ENCODE measurements around the gene PIANP.

DNA sequence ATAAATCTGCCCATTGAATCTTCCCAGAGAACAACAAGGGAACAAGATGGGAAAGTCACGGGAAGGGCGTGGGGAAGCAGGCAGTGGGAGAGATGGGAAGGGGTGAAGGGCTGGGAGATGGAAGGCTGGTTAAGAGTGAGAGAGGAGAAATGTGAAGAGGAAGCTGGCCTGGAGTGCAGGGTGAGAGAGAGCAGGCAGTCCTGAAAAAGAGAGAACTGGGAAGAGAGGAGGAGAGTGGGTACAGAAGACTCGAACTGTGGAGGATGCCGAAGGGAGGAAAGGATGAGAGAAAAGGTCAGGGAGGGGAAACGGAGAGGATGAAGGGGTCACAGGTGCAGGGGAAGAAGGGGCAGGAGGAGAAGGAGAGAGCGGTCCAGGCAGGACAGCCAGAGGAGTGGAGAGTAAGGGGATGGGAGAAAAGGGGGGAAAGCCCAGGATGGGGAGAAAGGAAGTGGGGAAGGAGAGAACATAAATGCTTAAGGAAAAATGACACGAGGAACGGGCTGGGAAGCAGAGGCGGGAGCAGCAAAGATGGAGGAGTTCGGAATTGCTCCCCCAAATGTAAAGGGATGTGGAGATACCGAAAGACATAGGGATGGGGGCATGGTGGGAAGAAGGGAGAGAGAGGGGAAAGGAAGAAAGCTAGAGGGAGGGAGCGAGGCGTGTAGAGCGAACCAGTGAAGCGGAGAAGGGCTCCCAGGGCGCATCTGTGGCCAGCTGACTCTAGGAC, 1.2 kb downstream of the PIANP start:
- TF ChIP-seq, protein P1, sequence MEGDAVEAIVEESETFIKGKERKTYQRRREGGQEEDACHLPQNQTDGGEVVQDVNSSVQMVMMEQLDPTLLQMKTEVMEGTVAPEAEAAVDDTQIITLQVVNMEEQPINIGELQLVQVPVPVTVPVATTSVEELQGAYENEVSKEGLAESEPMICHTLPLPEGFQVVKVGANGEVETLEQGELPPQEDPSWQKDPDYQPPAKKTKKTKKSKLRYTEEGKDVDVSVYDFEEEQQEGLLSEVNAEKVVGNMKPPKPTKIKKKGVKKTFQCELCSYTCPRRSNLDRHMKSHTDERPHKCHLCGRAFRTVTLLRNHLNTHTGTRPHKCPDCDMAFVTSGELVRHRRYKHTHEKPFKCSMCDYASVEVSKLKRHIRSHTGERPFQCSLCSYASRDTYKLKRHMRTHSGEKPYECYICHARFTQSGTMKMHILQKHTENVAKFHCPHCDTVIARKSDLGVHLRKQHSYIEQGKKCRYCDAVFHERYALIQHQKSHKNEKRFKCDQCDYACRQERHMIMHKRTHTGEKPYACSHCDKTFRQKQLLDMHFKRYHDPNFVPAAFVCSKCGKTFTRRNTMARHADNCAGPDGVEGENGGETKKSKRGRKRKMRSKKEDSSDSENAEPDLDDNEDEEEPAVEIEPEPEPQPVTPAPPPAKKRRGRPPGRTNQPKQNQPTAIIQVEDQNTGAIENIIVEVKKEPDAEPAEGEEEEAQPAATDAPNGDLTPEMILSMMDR (IDR thresholded peaks at IDR 0.05): no peak
- TF ChIP-seq EZH2 (IDR thresholded peaks at IDR 0.05): no peak

All from neural progenitor cell (in vitro differentiated cells).